CD4-positive, alpha-beta T cell treated with Interleukin-21 for 1 hour (primary cell): ENCODE data around the gene USP36.
A peak's percentile ranks its signal among the peaks of the same experiment; 100 is the strongest.

Experiments used
- DNase-seq: peaks from one replicate; pipeline ENCODE4 v3.0.0-alpha.2; 2020

The USP36 gene

GRCh38 chr17:78808163-78808562, 32.5 kb downstream of the USP36 start:
- no peak for DNase-seq

- peak; percentile 71 for DNase-seq
Measured at GRCh38 chr17:78806451-78806850, 34.2 kb downstream of the USP36 start.

- peak; percentile 66 for DNase-seq
Measured at GRCh38 chr17:78805301-78805700, 35.3 kb downstream of the USP36 start.

GRCh38 chr17:78804777-78805176, 35.8 kb downstream of the USP36 start:
- no peak for DNase-seq

- DNase-seq, result no peak
Measured at GRCh38 chr17:78803186-78803845, 37.3 kb downstream of the USP36 start.

GRCh38 chr17:78802459-78802858, 38.2 kb downstream of the USP36 start:
- no peak for DNase-seq

GRCh38 chr17:78802008-78802407, 38.6 kb downstream of the USP36 start:
- no peak for DNase-seq

- no peak for DNase-seq
Measured at GRCh38 chr17:78800132-78800931, 40.3 kb downstream of the USP36 start.

GRCh38 chr17:78798695-78799559, 41.7 kb downstream of the USP36 start:
- DNase-seq, result peak; percentile 70

- no peak for DNase-seq
Measured at GRCh38 chr17:78797691-78798585, 42.7 kb downstream of the USP36 start.

- DNase-seq, result no peak
Measured at GRCh38 chr17:78797213-78797612, 43.4 kb downstream of the USP36 start.

GRCh38 chr17:78796517-78796900, 44.1 kb downstream of the USP36 start:
- DNase-seq, result no peak

GRCh38 chr17:78795861-78796516, 44.6 kb downstream of the USP36 start:
- DNase-seq, result no peak

- DNase-seq, result no peak
Measured at GRCh38 chr17:78794864-78795640, 45.6 kb downstream of the USP36 start.

GRCh38 chr17:78794399-78794798, 46.2 kb downstream of the USP36 start:
- no peak for DNase-seq

- no peak for DNase-seq
Measured at GRCh38 chr17:78793968-78794367, 46.6 kb downstream of the USP36 start.

- no peak for DNase-seq
Measured at GRCh38 chr17:78793415-78793814, 47.2 kb downstream of the USP36 start.

- DNase-seq, result no peak
Measured at GRCh38 chr17:78791840-78792709, 48.5 kb downstream of the USP36 start.

- no peak for DNase-seq
Measured at GRCh38 chr17:78790552-78790951, 50.1 kb downstream of the USP36 start.

- peak; percentile 58 for DNase-seq
Measured at GRCh38 chr17:78789663-78790181, 50.9 kb downstream of the USP36 start.
